GM19240 (cell line): Measurements from ENCODE around the gene AZU1.
"Not testable (repeated sequence)": the region's sequence is repeated elsewhere in the genome, so short reads cannot be mapped to it uniquely, and the experiment has no call there.

Source experiments
- DNase-seq: peaks from one replicate; pipeline ENCODE4 v3.0.0; 2011; ENCODE audit warnings: low spot score; ENCODE audit not compliant: insufficient read length

Gene AZU1

DNA sequence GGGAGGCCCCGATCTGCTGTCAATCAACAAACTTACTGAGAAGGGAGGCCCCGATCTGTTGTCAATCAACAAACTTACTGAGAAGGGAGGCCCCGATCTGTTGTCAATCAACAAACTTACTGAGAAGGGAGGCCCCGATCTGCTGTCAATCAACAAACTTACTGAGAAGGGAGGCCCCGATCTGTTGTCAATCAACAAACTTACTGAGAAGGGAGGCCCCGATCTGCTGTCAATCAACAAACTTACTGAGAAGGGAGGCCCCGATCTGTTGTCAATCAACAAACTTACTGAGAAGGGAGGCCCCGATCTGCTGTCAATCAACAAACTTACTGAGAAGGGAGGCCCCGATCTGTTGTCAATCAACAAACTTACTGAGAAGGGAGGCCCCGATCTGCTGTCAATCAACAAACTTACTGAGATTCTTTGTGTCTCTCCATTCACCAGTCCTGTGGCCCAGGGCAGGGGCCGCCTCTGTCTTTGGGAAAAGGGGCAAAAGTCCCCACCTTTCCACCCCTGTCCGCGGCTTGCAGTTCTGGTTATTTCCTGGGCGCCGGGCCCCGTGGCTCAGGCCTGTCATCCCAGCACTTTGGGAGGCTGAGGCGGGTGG is 26.1 kb downstream of the AZU1 start:
- not testable (repeated sequence) for DNase-seq

DNA sequence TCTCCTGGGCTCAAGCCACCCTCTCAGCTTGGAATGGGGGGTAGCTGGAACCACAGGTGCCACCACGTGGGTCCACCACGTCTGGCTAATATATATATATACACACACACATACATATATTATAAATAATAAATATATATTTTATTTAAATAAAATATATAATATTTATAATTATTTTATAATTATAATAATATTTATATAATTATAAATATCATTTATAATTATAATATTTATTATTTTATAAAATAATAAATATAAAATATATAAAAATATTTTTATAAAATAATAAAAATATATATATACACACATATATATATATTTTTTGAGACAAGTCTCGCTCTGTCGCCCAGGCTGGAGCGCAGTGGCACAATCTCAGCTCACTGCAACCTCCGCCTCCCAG is 26.9 kb downstream of the AZU1 start:
- DNase-seq = no peak

DNA sequence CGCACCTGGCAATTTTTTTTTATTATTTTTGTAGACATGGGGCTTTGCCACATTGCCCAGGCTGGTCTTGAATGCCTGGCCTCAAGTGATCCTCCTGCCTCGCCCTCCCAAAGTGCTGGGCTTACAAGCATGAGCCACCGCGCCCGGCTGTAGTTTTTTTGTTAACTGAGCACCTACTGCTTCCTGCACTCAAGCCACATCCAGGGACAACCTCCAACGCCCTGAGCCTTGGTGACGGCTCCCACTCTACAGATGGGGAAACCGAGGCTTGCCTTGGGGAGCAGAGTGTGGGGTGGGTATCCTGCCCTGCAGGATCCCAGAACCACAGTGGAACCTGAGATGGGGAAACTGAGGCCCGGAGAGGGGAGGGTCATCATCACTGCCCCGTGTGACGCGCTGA is 27.5 kb downstream of the AZU1 start:
- DNase-seq = no peak

DNA sequence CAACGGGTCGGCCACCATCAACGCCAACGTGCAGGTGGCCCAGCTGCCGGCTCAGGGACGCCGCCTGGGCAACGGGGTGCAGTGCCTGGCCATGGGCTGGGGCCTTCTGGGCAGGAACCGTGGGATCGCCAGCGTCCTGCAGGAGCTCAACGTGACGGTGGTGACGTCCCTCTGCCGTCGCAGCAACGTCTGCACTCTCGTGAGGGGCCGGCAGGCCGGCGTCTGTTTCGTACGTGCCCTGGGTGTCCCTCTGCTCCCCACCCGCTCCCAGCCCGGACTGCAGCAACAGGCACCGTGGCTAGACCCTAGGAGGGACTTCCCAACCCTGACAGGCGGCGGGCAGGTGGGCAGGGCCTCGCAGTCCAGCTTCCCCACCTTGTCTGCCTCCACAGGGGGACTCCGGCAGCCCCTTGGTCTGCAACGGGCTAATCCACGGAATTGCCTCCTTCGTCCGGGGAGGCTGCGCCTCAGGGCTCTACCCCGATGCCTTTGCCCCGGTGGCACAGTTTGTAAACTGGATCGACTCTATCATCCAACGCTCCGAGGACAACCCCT is 28.0 kb downstream of the AZU1 start:
- no peak for DNase-seq

DNA sequence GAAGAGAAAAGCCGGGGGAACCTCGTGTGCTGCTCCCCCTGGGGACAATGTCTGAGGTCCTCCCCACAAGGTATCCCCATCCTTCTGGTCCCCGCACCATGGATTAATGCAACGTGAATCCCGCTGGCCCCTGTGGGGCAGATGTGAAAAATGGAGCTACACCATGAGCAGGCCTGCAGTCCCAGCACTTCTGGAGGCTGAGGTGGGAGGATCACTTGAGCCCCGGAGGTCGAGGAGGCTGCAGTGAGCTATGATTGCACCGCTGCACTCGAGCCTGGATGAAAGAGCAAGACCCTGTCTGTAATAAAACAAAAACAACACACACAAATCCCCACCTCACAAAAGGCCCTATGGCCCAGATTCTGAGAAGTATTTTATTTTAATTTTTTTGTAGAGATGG is 30.6 kb downstream of the AZU1 start:
- DNase-seq = no peak

DNA sequence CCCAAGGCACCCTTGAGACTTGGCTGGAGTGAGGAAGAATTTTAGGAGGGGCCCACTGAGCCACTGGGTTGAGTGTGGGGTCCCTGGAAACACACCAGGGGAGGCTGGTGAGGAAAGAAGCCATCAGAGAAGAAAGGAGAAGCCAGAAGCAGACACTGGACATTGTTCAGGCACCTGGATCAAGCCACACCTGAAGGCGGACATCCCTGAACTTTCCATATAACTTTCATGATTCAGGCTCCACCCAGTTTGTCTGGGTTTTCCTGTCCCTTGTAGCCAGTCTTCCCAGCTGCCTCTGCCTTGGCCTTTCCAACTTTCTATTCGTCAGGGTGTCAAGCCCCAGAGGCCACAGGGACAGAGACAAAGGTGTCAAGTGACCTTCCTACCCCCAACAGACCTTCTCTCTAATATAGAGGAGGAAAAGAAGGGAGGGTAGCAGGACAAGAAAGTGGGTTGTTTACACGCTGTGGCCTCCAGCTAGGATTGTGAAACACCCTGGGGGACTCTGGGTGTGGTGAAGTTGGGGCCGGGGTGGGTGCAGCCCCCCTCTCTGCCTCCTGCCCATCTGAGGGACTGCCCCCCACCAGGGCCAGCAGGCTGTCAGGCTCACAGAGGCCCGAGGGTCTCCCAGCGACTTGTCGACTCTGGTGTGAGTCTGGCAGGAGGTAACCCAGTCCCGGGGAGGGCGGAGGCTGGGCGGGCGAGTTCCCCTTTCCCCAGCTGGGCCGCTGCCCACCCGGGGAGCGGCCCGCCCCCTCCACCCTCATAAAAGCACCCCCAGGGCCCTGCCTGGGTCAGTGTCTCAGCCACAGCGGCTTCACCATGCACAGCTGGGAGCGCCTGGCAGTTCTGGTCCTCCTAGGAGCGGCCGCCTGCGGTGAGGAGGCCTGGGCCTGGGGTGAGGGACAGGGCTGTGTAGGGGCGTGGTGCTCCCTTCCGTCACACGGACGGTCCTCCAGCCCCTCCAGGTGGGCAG is 31.5 kb downstream of the AZU1 start, which contains the start of gene CFD:
TSS of gene CFD (plus strand) at position 797 of the 976 bp plus-strand sequence. CDS start at position 823, 26 bp downstream.
- DNase-seq = no peak

DNA sequence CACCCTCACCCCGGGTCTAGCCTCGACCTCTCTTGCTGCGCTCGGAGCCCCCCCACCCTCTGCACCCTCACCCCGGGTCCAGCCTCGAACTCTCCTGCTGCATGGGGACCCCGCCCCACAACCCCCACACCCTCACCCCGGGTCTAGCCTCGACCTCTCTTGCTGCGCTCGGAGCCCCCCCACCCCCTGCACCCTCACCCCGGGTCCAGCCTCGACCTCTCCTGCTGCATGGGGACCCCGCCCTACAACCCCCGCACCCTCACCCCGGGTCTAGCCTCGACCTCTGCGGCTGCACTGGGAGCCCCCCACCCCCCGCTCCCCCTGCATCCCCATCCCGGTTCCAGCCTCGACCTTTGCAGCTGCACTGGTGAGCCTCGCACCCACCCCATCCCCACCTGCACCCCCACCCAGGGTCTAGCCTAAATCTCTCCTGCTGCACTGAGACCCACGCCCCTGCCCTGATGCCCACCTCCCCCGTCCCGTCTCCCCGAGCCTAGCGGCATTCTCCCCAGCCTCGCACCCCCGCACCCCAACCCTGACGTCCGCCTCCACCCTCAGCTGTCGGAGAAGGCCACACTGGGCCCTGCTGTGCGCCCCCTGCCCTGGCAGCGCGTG is 33.6 kb downstream of the AZU1 start:
- DNase-seq = no peak

DNA sequence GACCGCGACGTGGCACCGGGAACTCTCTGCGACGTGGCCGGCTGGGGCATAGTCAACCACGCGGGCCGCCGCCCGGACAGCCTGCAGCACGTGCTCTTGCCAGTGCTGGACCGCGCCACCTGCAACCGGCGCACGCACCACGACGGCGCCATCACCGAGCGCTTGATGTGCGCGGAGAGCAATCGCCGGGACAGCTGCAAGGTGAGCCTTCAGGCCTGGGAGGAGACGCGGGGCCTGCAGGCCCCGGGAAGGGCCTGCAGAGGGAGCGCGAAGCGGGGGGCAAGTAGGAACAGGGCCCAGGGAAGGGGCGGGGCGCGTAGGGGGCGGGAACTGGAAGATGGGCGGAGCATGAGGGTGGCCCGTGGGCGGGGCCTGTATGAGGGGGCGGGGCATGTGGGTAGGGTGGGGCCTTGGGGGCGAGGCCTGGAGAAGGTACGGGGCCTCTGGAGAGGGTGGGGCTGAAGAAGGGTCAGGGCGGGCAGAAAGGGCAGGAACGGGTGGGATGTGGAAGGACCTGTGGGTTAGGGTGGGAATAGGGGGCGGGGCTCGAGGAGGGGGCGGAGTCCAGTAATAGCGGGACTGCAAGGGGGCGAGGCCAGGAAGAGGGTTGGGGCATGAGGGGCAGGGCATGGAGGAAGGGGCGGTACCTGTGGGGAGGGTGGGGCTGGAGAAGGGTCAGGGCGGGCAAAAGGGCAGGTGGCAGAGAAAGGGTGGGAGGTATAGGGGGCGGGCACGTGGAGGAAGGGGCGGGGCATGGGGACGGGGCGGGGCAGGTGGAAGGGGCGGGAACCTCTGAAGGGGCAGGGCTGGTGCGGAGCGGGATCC is 34.3 kb downstream of the AZU1 start:
- no peak for DNase-seq

DNA sequence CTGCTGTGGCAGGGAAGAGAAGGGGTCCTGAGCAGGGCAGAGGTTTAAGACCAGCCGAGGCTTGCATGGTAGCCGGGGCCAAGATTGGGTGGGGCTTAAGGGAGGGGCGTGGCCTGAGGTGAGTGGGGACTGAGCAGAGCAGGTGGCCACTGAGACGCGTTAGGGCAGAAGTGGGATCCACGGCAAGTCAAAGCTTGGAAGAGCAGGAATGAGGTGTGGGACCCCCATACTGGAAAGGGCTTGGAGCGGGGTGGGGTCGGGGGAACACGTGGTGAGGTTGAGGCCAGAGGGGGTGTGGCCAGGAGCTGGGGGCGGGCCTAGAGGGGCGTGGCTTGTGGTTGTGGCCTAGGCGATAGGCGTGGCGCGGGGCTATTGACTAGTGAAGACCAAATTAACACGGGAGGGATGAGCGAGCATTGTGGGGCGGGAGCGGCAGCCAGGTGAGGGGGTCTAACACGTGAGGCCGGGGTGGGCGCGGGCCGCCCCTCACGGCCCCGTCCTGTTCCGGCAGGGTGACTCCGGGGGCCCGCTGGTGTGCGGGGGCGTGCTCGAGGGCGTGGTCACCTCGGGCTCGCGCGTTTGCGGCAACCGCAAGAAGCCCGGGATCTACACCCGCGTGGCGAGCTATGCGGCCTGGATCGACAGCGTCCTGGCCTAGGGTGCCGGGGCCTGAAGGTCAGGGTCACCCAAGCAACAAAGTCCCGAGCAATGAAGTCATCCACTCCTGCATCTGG is 35.1 kb downstream of the AZU1 start:
- peak; percentile 71 for DNase-seq

DNA sequence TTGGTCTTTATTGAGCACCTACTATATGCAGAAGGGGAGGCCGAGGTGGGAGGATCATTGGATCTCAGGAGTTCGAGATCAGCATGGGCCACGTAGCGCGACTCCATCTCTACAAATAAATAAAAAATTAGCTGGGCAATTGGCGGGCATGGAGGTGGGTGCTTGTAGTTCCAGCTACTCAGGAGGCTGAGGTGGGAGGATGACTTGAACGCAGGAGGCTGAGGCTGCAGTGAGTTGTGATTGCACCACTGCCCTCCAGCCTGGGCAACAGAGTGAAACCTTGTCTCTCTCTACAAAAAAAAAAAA is 35.6 kb downstream of the AZU1 start:
- no peak for DNase-seq

DNA sequence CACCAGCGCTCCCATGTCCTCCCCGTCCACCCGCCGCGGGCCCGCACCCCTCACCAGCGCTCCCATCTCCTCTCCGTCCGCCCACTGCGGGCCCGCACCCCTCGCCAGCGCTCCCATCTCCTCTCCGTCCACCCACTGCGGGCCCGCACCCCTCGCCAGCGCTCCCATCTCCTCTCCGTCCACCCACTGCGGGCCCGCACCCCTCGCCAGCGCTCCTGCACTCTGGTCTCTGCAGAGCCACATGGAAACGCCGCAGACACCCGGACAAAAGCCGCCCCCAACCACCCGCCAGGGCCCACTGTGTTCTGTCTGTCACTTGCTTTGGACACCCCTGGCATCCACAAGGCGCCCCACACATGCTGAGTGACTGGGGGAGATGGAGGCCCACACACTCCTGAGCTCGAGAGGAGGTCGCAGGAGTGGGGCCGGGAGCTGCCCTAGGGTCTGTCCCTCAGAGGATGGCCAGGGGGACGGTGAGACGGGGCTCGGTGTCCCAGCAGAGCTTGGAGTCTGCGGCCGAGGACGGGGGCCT is 39.2 kb downstream of the AZU1 start:
- no peak for DNase-seq

DNA sequence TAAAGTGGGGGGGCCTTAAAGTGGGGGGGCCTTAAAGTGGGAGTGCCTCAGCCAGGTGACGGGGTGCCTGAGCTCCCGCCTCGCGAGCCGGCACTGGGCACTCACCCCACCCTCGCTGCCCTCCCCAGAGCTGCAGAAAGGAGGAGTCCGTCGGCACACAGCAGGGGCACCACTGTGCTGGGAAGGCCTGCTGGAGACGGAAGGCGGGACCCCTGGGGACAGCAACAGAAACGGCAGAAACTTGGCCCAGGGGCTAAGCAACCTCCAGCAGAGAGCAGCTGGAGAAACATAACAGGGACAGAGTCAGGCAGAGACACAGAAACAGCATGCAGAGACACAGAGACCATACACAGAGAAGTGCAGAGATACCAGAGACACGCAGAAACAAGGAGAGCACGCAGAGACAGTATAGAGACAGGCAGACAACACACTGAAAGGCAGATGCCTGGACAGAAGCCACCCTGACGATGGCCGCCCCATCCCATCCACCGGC is 39.7 kb downstream of the AZU1 start:
- DNase-seq = no peak

DNA sequence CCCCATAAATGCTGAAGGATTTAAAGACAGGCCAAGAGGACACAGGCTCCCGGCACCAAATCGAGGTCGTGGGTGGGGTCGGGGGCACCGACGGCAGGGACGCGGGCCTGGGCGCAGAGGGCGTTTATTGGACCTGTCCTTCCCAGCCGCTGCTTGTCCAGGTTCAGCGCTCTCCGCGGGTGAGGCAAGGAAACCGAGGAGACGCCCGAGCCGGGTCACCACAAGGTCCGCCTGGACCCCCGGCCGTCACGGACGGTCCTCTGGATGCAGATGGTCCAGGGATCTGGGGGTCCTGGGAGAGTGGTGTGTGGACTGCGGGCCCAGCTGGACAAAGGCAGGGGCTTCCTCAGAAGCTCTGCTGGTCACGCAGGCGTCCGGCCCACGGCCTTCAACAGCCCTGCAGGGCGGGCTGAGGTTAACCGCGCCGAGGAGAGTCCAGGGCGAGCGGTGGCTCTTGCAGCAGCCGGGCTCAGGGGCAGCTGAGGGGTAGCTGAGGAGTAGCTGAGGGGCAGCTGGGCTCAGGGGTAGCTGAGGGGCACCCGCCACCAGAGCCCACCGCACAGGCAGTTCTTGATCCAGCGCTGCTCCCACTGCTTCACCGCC is 40.3 kb downstream of the AZU1 start:
- no peak for DNase-seq

DNA sequence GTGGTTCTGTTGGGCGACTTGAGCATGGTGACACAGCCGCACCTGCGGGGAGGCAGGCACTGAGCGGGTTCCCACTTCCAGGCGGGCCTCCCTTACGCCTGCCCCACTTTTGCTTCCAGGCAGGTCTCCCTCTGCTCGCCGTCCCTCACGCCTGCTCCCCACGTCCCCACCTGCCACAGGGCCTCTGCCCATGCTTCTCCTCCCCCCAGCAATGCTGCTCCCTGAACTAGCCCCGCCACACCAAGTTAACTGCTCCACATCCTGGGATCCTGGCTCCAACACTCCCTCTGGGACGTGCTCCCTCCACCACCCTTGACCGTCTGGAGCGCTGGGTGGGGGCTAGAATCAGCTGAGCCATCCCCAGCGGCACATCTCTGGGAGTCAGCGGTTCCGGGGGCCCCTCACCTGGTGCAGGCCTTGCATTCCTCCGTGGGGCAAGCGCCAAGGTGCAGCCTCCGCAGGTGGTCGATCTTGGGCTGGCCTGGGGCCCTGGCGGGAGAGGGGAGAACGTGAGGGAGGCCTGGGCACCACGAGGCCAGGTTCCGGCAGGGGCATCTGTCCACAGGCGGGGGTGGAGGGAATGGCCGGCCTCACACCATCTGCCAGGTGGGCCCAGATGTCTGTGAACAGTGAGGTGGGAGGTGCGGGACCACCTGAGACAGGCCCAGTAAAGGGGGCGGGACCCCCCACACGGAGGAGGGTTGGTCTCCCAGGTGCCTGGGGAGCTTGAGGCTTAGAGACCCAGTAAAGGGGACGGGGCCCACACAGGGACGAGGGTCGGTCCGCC is 41.0 kb downstream of the AZU1 start:
- DNase-seq = no peak

DNA sequence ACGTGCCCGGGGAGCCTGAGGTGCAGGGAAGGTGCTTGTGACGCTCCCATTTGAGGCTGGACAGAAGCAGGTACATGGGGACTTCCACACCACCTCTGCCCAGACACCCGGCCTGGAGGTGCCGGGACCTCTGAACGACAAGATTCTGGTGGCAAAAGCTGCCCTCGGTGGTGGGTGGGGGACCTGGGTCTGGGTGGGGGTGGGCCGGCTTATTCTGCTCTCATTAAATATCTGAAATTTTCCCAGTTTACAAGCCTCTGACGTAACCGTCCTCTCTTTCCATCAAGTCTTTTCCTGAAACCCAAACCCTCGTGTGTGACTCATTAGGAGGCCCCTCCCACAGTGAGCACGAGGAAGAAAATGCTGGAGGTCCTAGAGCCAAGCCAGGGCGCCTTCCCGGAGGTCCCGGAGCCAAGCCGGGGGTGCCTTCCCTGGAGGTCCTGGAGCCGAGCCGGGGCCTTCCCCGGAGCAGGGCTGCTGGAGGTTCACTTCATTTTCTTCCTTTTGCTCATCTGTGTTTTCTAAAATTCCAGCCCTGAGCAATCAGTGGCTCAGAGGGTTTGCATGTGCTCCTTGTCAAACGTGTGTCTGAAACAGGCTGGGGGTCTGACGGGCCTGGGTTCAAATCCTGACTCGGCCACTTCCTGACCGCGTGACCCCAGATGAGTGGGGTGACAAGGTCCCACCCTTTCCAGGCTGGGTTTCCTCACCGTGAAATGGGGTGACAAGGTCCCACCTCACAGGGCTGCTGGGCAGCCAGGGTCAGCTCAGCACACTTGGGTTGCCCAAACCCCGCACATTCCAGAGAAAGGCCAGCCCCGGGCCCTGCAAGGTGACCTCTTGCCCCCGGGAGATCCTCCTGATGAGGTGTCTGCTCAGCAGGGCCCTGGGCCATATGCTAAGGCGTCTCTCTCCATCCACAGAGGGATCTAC is 41.9 kb downstream of the AZU1 start:
- no peak for DNase-seq

DNA sequence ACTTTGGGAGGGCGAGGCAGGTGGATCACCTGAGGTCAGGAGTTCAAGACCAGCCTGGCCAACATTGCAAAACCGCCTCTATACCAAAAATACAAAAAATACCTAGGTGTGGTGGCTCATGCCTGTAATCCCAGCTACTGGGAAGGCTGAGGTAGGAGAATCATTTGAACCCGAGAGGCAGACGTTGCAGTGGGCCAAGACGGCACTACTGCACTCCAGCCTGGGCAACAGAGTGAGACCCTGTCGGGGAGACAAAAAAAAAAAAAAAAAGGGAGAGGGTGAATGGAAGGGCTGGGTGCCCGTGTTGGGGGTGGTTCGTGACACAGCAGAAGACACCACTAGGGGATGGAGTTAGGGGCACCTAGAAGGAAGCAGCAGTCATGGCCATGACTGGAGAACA is 42.7 kb downstream of the AZU1 start:
- DNase-seq = no peak

DNA sequence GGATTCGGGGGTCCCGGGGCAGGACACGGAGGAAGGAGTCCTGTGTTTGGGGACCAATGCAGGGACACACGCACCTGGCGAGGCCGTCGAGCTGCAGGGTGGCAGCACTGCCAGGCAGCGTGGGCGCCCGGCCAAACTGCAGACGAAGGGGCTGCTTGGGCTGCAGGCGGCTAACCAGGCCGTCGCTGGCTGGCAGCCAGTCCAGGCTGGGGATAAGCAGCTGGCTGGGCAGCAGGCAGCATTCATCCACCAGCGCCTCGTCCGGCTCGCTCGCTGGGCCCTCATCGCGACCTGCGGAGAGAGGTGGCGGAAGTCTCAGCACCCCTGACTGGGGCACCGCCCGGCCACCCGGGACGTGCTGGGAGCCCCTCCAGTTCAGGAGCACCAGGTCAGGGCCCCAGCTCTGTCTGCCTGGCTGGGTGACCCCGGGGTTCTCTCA is 43.3 kb downstream of the AZU1 start:
- DNase-seq = no peak
